PC-3 (cell line): ENCODE measurements around the gene CFAP97D1.

Source experiments
- CTCF ChIP-seq: fragments of 300-600 bp; sonication (generic); conservative IDR thresholded peaks from 2 replicates; pipeline ENCODE4 v1.5.1; 2017; ENCODE audit warnings: antibody characterized with exemption, low read depth, mild to moderate bottlenecking, low read length
- EZH2phosphoT487 ChIP-seq: fragments of 300-600 bp; sonication (generic); IDR thresholded peaks from 2 replicates; pipeline ENCODE4 v1.6.1; 2018; ENCODE audit warnings: mild to moderate bottlenecking, antibody characterized with exemption, low read length, borderline replicate concordance

DNA sequence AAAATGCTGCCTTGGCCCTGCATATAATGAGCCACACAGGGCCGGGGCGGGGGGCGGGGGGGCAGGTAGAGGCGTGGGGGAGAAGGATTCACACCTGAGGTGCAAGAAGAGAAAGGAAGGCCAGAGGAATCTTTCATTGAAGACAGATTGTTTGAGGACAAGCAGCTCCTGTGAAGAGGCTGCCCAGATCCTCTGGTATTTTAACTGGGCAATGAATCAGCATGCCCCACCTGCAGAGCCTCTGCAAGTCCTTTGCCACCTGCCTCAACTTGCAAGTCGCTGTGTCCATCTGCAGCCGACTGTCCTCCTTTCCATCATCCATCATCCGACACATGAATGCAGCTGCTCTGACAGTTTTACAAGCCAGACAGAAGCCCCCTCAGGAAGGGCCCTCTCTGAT is 20.4 kb upstream of the CFAP97D1 start:
- TF ChIP-seq CTCF (no peak), EZH2phosphoT487 (no peak)
